Measurements from ENCODE around the gene SH3RF3.

Gene SH3RF3

DNA sequence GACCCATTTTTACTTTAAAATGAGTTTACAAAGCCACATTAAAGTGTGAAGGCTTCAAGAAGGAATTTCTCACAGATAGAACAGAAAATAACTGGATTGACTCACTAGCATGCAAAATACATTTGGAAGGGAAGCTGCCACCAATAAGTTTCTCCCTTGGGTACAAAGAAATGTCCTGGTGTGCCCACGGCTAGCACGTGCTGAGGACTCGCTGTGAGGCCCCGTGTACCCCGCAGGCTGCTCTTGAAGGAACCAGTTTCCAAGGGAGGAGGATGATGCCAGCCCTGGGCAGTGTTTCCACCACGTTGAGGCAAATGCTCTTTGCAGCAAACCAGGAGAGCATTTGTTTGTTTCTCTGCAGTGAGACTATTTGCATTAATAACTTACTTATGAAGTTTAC, 207.3 kb downstream of the SH3RF3 start:
- Histone ChIP-seq H3K36me3 (ENCODE audit: control insufficient read depth in 4 of 4, insufficient read depth in 4 of 4, low read length in 3 of 4) (no peaks in the 10 kb centered on the region), H3K9me3 (ENCODE audit: control extremely low read depth in 1 of 5, control insufficient read depth in 4 of 5, insufficient read depth in 2 of 5, low read depth in 1 of 5, low read length in 4 of 5) (no peaks in the 10 kb centered on the region), H3K4me1 (ENCODE audit: control extremely low read depth in 1 of 4, control insufficient read depth in 4 of 4, insufficient read depth in 4 of 4, low read length in 3 of 4) (peaks cover 13 to 66% (median 58%) of the 10 kb centered on the region in 4 experiments), H3K27ac (ENCODE audit: insufficient read depth in 1 of 2, low read depth in 1 of 2, low read length in 2 of 2, poor library complexity in 1 of 2, severe bottlenecking in 2 of 2) (no peak overlapping the region), H3K27me3 (replicated peaks in 2 of 5; ENCODE audit: control insufficient read depth in 4 of 5, insufficient read depth in 5 of 5, low read length in 4 of 5) (no peaks in the 10 kb centered on the region), H3K4me3 (ENCODE audit: control insufficient read depth in 1 of 7, extremely low read depth in 1 of 7, insufficient read depth in 4 of 7, low read depth in 2 of 7, low read length in 6 of 7) (peak overlapping the region in 2 of 7 experiments; percentile 37 to 57)
- 70% methylated on average over 5 of the region's 6 CpGs for WGBS (ENCODE audit: insufficient coverage)
- ChIA-PET POLR2A (no interaction called here), CTCF (interaction anchor here (0.7 kb wide), 1 partner anchor 174 kb away, joined by 3 read pairs; no protein-coding TSS in a partner anchor)
- DNase-seq, result no peak

DNA sequence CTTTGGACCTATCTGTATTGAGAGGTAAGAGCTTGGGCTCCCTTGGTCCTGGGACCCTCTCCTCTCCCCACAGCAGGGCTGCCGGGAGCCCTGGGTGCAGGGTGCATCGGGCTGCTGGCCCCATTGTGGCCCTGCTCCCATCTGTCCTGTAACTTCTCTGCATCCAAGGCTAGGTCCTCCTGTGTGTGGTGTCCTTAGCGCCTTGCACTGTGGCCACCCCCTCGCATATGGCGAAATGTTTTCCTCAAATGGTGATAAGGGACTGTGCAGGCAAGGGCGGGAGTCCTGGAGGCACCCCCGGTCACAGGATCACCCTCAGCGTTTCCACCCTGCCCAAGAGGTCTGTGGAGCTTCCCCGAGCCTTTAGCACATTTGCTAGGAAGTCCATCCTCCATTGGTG, 208.2 kb downstream of the SH3RF3 start:
- CTCF ChIA-PET, result no interaction called here
- peaks cover 13 to 59% (median 50%) of the 10 kb centered on the region in 4 experiments for H3K4me1 ChIP-seq (ENCODE audit: control extremely low read depth in 1 of 4, control insufficient read depth in 4 of 4, insufficient read depth in 4 of 4, low read length in 3 of 4)
- POLR2A ChIA-PET, result interaction anchor here (0.6 kb wide), 1 partner anchor 138 kb away, joined by 3 read pairs; no protein-coding TSS in a partner anchor
- no peaks in the 10 kb centered on the region for H3K36me3 ChIP-seq (ENCODE audit: control insufficient read depth in 4 of 4, insufficient read depth in 4 of 4, low read length in 3 of 4)
- WGBS (ENCODE audit: insufficient coverage), result 90% methylated on average over 9 of the region's 9 CpGs
- DNase-seq, result no peak
- no peak overlapping the region for H3K27ac ChIP-seq (ENCODE audit: insufficient read depth in 1 of 2, low read depth in 1 of 2, low read length in 2 of 2, poor library complexity in 1 of 2, severe bottlenecking in 2 of 2)
- H3K27me3 ChIP-seq (replicated peaks in 2 of 5; ENCODE audit: control insufficient read depth in 4 of 5, insufficient read depth in 5 of 5, low read length in 4 of 5), result no peaks in the 10 kb centered on the region
- no peaks in the 10 kb centered on the region for H3K9me3 ChIP-seq (ENCODE audit: control extremely low read depth in 1 of 5, control insufficient read depth in 4 of 5, insufficient read depth in 2 of 5, low read depth in 1 of 5, low read length in 4 of 5)
- no peak overlapping the region for H3K4me3 ChIP-seq (ENCODE audit: control insufficient read depth in 1 of 7, extremely low read depth in 1 of 7, insufficient read depth in 4 of 7, low read depth in 2 of 7, low read length in 6 of 7)

- H3K9me3 ChIP-seq (ENCODE audit: control extremely low read depth in 1 of 5, control insufficient read depth in 4 of 5, insufficient read depth in 2 of 5, low read depth in 1 of 5, low read length in 4 of 5), result no peaks in the 10 kb centered on the region
- DNase-seq, result no peak
- H3K36me3 ChIP-seq (ENCODE audit: control insufficient read depth in 4 of 4, insufficient read depth in 4 of 4, low read length in 3 of 4), result no peaks in the 10 kb centered on the region
- POLR2A ChIA-PET, result no interaction called here
- H3K27ac ChIP-seq (ENCODE audit: insufficient read depth in 1 of 2, low read depth in 1 of 2, low read length in 2 of 2, poor library complexity in 1 of 2, severe bottlenecking in 2 of 2), result no peak overlapping the region
- H3K4me1 ChIP-seq (ENCODE audit: control extremely low read depth in 1 of 4, control insufficient read depth in 4 of 4, insufficient read depth in 4 of 4, low read length in 3 of 4), result peaks cover 8 to 37% (median 30%) of the 10 kb centered on the region in 4 experiments
- CTCF ChIA-PET, result no interaction called here
- no peak overlapping the region for H3K4me3 ChIP-seq (ENCODE audit: control insufficient read depth in 1 of 7, extremely low read depth in 1 of 7, insufficient read depth in 4 of 7, low read depth in 2 of 7, low read length in 6 of 7)
- WGBS (ENCODE audit: insufficient coverage), result 100% methylated on average over 2 of the region's 6 CpGs
- H3K27me3 ChIP-seq (replicated peaks in 2 of 5; ENCODE audit: control insufficient read depth in 4 of 5, insufficient read depth in 5 of 5, low read length in 4 of 5), result no peaks in the 10 kb centered on the region
These were observed 210.5 kb downstream of the SH3RF3 start for GRCh38 chr2:109339519-109339966.

DNA sequence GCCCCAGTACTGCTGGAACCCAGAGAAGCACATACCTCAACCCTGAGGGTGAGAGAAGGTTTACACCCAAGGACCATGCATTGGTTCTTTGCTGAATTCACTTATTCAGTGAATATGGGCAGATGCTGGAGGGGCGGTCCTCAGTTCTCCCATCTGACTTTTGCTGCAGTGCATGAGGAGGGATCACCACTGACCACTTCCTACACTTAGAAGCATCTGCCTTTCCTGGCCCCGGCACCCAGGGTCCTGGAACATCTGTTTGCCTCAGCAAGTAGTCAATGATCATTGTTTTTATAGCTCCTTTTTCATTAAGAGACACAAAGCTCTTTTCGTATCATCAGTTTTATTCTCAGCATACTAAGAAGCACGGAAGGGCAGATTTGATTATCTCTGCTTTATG, 211.4 kb downstream of the SH3RF3 start:
- Histone ChIP-seq H3K9me3 (ENCODE audit: control extremely low read depth in 1 of 5, control insufficient read depth in 4 of 5, insufficient read depth in 2 of 5, low read depth in 1 of 5, low read length in 4 of 5) (no peaks in the 10 kb centered on the region), H3K4me3 (ENCODE audit: control insufficient read depth in 1 of 7, extremely low read depth in 1 of 7, insufficient read depth in 4 of 7, low read depth in 2 of 7, low read length in 6 of 7) (no peak overlapping the region), H3K27me3 (replicated peaks in 2 of 5; ENCODE audit: control insufficient read depth in 4 of 5, insufficient read depth in 5 of 5, low read length in 4 of 5) (peaks cover 0 to 2% (median 0%) of the 10 kb centered on the region in 5 experiments), H3K27ac (ENCODE audit: insufficient read depth in 1 of 2, low read depth in 1 of 2, low read length in 2 of 2, poor library complexity in 1 of 2, severe bottlenecking in 2 of 2) (no peak overlapping the region), H3K36me3 (ENCODE audit: control insufficient read depth in 4 of 4, insufficient read depth in 4 of 4, low read length in 3 of 4) (no peaks in the 10 kb centered on the region), H3K4me1 (ENCODE audit: control extremely low read depth in 1 of 4, control insufficient read depth in 4 of 4, insufficient read depth in 4 of 4, low read length in 3 of 4) (peaks cover 3 to 29% (median 21%) of the 10 kb centered on the region in 4 experiments)
- ChIA-PET POLR2A (no interaction called here), CTCF (no interaction called here)
- DNase-seq, result no peak
- WGBS (ENCODE audit: insufficient coverage), result 97% methylated on average over 4 of the region's 4 CpGs

DNA sequence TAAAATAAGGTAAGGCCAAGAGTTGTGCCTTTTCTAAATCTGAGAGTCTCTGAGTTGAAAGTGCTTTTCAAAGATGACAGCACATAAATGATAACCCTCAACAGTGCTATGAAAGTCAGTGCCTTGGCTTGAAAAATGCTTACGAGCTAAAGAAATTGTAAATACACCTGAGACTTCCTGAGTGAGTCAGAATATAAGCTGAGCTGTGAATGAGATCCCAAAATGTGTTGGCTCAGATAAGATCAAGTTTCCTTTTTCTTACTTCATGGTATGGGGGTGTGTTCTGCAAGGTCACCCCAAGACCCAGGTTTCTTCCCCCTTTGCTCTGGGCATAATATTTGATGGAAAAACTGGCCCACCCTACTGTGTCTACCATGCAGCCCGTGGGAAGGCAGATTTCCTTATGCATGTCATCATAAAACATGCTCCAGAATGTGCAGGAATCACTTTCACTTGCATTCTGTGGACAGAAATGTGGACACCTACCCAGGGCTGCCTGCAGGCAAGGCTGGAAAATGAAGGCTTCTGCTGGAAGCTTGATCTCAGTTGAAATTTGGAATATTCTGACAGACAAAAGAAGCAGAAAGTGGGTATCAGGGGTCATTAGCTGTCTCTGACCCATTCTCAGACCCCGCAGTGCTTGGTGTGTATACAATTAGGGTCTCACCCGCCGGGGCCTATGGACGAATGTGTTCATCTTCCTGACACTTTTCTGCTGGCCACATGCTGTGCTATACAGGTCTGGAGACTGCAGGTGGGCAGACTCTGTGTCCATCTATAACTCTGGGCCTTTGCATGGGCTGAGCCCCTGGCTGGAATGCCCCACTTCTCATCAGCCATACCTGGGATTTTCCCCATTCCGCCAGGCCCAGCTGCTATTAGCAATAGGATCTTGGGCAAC, 212.6 kb downstream of the SH3RF3 start:
- Histone ChIP-seq H3K27me3 (replicated peaks in 2 of 5; ENCODE audit: control insufficient read depth in 4 of 5, insufficient read depth in 5 of 5, low read length in 4 of 5) (peaks cover 0 to 5% (median 0%) of the 10 kb centered on the region in 5 experiments), H3K27ac (ENCODE audit: insufficient read depth in 1 of 2, low read depth in 1 of 2, low read length in 2 of 2, poor library complexity in 1 of 2, severe bottlenecking in 2 of 2) (no peak overlapping the region), H3K4me3 (ENCODE audit: control insufficient read depth in 1 of 7, extremely low read depth in 1 of 7, insufficient read depth in 4 of 7, low read depth in 2 of 7, low read length in 6 of 7) (no peak overlapping the region), H3K9me3 (ENCODE audit: control extremely low read depth in 1 of 5, control insufficient read depth in 4 of 5, insufficient read depth in 2 of 5, low read depth in 1 of 5, low read length in 4 of 5) (no peaks in the 10 kb centered on the region), H3K36me3 (ENCODE audit: control insufficient read depth in 4 of 4, insufficient read depth in 4 of 4, low read length in 3 of 4) (no peaks in the 10 kb centered on the region), H3K4me1 (ENCODE audit: control extremely low read depth in 1 of 4, control insufficient read depth in 4 of 4, insufficient read depth in 4 of 4, low read length in 3 of 4) (peaks cover 0 to 17% (median 9%) of the 10 kb centered on the region in 4 experiments)
- peak in 2 of 3 donors; percentile 69 to 83 for DNase-seq
- ChIA-PET POLR2A (no interaction called here), CTCF (interaction anchor here (0.9 to 1.2 kb wide), 2 partner anchors 182 to 214 kb away, joined by 3 to 4 read pairs; no protein-coding TSS in a partner anchor)
- WGBS (ENCODE audit: insufficient coverage), result 60% methylated on average over 5 of the region's 7 CpGs

DNA sequence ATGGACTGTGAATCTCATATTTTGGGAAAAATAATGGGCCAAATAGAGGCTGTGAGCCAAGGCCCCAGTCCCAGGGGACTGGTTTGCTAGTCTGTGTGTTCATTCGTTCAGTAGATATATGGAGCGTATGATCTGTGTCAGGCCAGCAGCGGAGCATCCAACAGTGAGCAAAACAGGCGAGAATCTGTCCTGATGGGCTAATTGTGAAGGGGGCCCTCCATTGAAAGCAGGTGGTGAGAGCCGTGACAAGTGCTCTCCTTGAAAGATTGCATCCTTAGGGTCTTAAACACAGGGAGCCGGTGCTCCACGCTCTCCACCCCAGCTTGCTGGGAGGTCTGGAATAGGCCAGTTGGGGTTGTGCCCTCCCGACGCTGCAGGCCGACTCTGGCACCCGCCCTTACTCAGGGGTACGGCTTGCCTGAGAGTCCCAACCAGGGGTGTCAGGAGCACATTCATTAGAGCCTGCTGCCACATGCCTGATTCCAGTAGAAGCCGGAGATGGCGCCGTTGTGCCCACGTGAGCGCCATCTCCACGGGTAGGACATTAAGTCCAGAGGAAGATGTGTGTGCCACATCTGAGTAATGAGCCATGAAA, 213.3 kb downstream of the SH3RF3 start:
- Histone ChIP-seq H3K27ac (ENCODE audit: insufficient read depth in 1 of 2, low read depth in 1 of 2, low read length in 2 of 2, poor library complexity in 1 of 2, severe bottlenecking in 2 of 2) (no peak overlapping the region), H3K27me3 (replicated peaks in 2 of 5; ENCODE audit: control insufficient read depth in 4 of 5, insufficient read depth in 5 of 5, low read length in 4 of 5) (peaks cover 0 to 5% (median 3%) of the 10 kb centered on the region in 5 experiments), H3K4me3 (ENCODE audit: control insufficient read depth in 1 of 7, extremely low read depth in 1 of 7, insufficient read depth in 4 of 7, low read depth in 2 of 7, low read length in 6 of 7) (no peak overlapping the region), H3K36me3 (ENCODE audit: control insufficient read depth in 4 of 4, insufficient read depth in 4 of 4, low read length in 3 of 4) (no peaks in the 10 kb centered on the region), H3K4me1 (ENCODE audit: control extremely low read depth in 1 of 4, control insufficient read depth in 4 of 4, insufficient read depth in 4 of 4, low read length in 3 of 4) (peaks cover 0 to 14% (median 5%) of the 10 kb centered on the region in 4 experiments), H3K9me3 (ENCODE audit: control extremely low read depth in 1 of 5, control insufficient read depth in 4 of 5, insufficient read depth in 2 of 5, low read depth in 1 of 5, low read length in 4 of 5) (no peaks in the 10 kb centered on the region)
- no peak for DNase-seq
- 95% methylated on average over 17 of the region's 18 CpGs for WGBS (ENCODE audit: insufficient coverage)
- ChIA-PET POLR2A (no interaction called here), CTCF (interaction anchor here (0.9 kb wide), 1 partner anchor 215 kb away, joined by 3 read pairs; no protein-coding TSS in a partner anchor)

DNA sequence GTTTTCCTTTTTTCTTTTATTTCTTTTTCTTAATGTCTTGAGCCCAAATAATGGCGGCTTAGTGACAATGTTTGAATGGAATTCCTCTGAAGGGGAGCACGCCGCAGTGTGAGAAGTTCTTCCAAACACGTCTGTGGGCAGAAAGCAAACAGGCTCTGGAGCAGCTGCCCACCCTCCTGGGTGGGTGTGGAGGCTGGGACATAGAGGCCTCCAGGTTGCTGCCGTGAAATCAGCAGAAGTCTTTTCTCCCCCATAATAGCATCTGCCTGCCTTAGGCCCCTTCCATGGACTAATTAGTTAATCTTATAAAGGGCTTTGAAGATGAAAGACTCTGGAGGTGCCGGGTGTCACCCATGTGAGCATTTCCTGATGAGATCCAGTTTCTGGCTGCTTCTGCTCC, 213.9 kb downstream of the SH3RF3 start:
- POLR2A ChIA-PET, result no interaction called here
- peaks cover 0 to 8% (median 5%) of the 10 kb centered on the region in 5 experiments for H3K27me3 ChIP-seq (replicated peaks in 2 of 5; ENCODE audit: control insufficient read depth in 4 of 5, insufficient read depth in 5 of 5, low read length in 4 of 5)
- H3K4me3 ChIP-seq (ENCODE audit: control insufficient read depth in 1 of 7, extremely low read depth in 1 of 7, insufficient read depth in 4 of 7, low read depth in 2 of 7, low read length in 6 of 7), result no peak overlapping the region
- H3K27ac ChIP-seq (ENCODE audit: insufficient read depth in 1 of 2, low read depth in 1 of 2, low read length in 2 of 2, poor library complexity in 1 of 2, severe bottlenecking in 2 of 2), result no peak overlapping the region
- H3K4me1 ChIP-seq (ENCODE audit: control extremely low read depth in 1 of 4, control insufficient read depth in 4 of 4, insufficient read depth in 4 of 4, low read length in 3 of 4), result peaks cover 0 to 20% (median 9%) of the 10 kb centered on the region in 4 experiments
- H3K9me3 ChIP-seq (ENCODE audit: control extremely low read depth in 1 of 5, control insufficient read depth in 4 of 5, insufficient read depth in 2 of 5, low read depth in 1 of 5, low read length in 4 of 5), result no peaks in the 10 kb centered on the region
- no peaks in the 10 kb centered on the region for H3K36me3 ChIP-seq (ENCODE audit: control insufficient read depth in 4 of 4, insufficient read depth in 4 of 4, low read length in 3 of 4)
- CTCF ChIA-PET, result no interaction called here
- 90% methylated on average over 5 of the region's 6 CpGs for WGBS (ENCODE audit: insufficient coverage)
- no peak for DNase-seq

All from common myeloid progenitor, CD34-positive (primary cell).